ENCODE results near the gene TXNDC8.
A peak's percentile ranks its signal among the peaks of the same experiment; 100 is the strongest.

TXNDC8 gene

DNA sequence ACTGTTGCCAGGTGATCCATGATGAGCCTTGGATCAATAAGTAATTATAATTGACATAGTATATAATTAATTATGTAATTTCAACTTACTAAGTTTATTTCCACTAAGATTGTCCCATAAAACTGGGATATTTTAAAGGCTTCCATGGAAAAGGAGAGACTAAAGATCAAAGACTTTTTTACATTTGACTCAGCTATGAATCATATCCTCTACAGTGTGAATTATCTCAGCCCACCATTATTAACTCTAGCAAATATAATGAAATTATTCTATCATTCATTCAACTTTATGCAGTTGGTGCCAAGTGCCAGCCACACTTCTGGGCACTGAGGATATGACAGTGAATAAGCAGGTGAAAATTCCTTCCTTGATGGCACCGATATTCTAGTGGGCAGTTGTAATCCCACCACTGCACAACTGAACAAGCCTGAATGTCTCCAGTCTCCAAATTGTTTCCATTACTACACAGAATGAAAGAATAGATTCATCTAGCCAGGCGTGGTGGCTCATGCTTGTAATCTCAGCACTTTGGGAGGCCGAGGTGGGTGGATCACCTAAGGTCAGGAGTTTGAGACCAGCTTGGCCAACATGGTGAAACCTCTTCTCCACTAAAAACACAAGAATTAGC, 59.5 kb downstream of the TXNDC8 start:
- no peak for DNase-seq (ENCODE audit: low spot score)

GRCh38 chr9:110276781-110277180, 60.9 kb downstream of the TXNDC8 start:
- DNase-seq (ENCODE audit: low spot score): no peak

GRCh38 chr9:110270211-110270995, 67.3 kb downstream of the TXNDC8 start:
- no peak for DNase-seq (ENCODE audit: low spot score)

- no peak for DNase-seq (ENCODE audit: low spot score)
Measured at GRCh38 chr9:110266795-110267194, 70.9 kb downstream of the TXNDC8 start.

- DNase-seq (ENCODE audit: low spot score): no peak
Measured at GRCh38 chr9:110261632-110262031, 76.0 kb downstream of the TXNDC8 start.

DNA sequence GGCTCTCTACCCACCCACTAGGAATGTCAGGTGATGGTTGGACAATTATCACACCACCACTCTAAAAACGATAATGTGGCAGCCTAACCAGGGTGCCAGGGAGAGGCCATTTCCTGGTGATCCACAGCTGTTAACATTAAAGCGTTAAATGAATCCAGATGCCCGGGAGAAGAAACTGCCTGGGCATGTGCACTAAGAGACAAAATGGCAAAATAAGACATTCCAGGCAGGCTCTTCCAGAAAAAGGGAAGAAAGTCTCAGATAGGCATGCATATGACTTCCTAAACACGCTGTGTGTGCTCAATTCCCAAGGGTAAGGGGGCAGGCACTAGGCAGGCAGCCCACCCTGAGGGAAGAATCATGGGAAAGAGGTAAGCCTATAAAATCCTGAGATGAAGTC, 76.8 kb downstream of the TXNDC8 start:
- DNase-seq (ENCODE audit: low spot score): no peak

DNA sequence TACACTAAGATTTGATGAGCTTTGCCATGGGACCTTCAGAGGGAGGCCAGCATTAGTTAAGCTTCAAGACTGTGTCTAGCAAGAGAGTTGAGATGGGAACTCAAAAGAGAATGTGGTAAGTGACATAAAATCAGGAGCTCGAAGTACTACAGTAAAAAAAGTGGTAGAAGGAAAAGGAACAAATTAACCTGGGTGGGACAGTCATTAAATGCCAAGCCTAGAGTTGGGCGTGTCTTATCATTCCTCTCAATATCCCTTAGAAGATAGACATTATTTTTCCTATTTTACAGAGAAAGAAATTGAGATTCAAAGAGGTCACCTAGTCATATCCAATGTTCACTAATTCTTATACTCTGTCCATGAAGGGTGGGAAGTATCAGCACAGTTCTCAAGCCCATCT, 78.1 kb downstream of the TXNDC8 start:
- DNase-seq (ENCODE audit: low spot score): no peak

- DNase-seq (ENCODE audit: low spot score): no peak
Measured at GRCh38 chr9:110258690-110259091, 79.0 kb downstream of the TXNDC8 start.

- DNase-seq (ENCODE audit: low spot score): no peak
Measured at GRCh38 chr9:110257956-110258355, 79.7 kb downstream of the TXNDC8 start.

GRCh38 chr9:110257097-110257841, 80.4 kb downstream of the TXNDC8 start:
- no peak for DNase-seq (ENCODE audit: low spot score)

DNA sequence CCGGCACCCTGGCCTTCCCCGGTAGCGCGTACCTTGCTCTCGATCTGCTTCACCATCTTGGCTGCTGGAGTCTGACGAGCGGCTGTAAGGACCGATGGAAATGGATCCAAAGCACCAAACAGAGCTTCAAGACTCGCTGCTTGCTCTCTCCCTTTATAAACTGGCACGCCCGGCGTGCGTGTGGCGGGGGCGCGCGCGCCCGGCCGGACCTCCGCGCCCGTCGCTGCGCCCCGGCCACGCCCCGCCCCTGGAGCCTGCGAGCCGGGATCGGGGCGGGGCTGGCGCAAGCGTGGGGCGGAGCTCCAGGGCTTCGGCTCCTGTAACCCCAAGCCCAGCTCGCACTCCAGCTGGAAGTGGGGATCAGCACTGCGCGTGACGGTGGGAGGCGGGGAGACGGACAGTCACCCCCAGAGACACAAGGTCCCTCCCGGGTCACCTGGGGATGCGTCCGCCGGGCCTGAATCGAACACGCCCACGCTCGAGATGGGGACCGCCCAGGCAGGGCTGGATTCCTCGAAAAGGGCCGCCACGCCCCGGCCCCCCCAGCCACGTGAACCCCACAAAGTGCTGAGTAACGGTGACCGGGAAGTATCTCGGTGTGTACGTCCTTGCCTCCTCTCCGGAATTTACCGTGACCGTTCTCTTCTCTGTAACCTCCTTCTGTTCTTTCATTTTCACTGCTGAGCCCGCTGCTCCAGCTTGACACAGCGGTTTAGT, 81.1 kb downstream of the TXNDC8 start, which contains the start of gene TXN:
Gene TXN (minus strand): TSS at position 128 of the 717 bp plus-strand sequence. CDS start 72 bp downstream, at position 56.
- peak; percentile 93 for DNase-seq (ENCODE audit: low spot score)

DNA sequence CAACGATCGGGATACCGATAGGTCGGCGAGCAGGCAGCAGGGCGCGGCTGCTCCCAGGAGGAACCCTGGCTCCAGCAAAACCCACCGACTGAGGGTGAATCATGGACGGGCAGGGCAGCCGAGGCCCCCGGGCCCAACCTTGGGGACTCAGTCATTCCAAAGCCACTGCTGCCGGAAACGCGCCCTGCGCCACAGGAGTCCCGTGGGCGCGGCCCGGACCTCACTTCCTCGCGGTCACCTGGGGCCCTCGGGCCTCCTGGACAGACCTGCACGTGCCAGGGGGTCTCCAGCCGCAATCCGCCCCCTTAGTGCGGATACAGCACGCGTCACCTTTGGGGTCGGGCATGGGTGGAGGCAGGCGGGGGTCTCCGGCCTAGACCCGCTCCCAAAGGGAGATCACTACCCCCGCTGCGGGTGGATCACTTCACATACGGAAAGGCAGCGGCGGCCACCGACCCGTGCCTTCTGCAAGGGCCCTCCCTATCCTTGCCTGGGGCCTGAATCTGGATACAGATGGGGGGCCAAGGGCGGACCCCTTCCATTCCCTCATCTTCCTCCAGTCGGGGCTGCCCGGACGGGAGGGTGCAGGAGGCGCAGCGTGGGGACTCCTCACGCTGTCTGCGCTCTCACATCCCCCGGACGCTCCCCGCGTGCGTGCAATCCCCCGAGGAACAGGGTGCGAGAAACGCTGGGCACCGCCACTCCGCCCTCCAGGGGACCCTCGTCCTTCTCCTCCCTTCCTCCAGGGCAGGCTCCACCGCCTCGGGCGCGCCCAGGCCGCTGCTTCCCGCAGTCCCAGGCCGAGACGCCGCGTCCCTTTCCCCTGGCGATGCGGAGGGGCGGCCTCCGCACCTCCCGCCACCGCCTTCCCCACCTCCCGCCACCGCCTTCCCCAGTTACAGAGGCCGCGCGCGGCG, 81.9 kb downstream of the TXNDC8 start:
- DNase-seq (ENCODE audit: low spot score): peak; percentile 56

GRCh38 chr9:110255034-110255462, 82.6 kb downstream of the TXNDC8 start:
- DNase-seq (ENCODE audit: low spot score): no peak

DNA sequence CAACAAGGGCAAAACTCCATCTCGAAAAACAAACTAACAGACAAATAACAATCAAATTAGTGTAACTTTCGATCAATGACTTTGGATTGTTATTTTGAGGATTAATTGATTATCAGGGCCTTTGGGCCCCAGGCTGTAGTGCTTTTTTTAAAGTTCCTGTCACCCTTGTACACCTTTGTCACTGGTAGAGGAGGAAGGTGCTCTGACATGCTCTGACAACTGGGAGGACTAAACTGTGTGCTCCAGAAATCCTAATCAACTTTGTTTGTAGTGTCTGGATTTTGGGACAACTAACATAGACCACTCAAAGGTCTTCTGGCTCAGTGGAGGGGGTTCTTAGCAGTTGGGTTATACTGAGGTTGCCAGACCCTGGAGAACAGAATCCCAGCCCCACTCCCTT, 83.2 kb downstream of the TXNDC8 start:
- DNase-seq (ENCODE audit: low spot score): no peak
